AG10803 (cell line): Measurements from ENCODE around the gene CXXC4.

Experiments
- DNase-seq: peaks from one replicate; pipeline ENCODE4 v3.0.0; 2010; ENCODE audit warnings: low read depth
- H3K4me3 ChIP-seq: 2 replicates; pipeline ENCODE4 v1.5.1; 2011; ENCODE audit warnings: mild to moderate bottlenecking, low read length, control low read depth
- CTCF ChIP-seq: conservative IDR thresholded peaks from 2 replicates; pipeline ENCODE4 v1.5.1; 2011; ENCODE audit warnings: mild to moderate bottlenecking, low read length, control low read depth, inconsistent platforms

Gene CXXC4

GRCh38 chr4:104469794-104470193 is 24.9 kb downstream of the CXXC4 start:
- H3K4me3 ChIP-seq: no peak overlapping the region
- DNase-seq: no peak
- no peak for TF ChIP-seq CTCF

- no peak for TF ChIP-seq CTCF
- DNase-seq: no peak
- no peak overlapping the region for H3K4me3 ChIP-seq
Measured at GRCh38 chr4:104465619-104466018, 29.1 kb downstream of the CXXC4 start.

GRCh38 chr4:104465201-104465600 is 29.5 kb downstream of the CXXC4 start:
- TF ChIP-seq CTCF: no peak
- no peak for DNase-seq
- H3K4me3 ChIP-seq: no peak overlapping the region

GRCh38 chr4:104462641-104463040 is 32.1 kb downstream of the CXXC4 start:
- no peak for TF ChIP-seq CTCF
- no peak for DNase-seq

GRCh38 chr4:104457308-104457981 is 37.2 kb downstream of the CXXC4 start:
- TF ChIP-seq CTCF: no peak
- no peak overlapping the region for H3K4me3 ChIP-seq
- no peak for DNase-seq

More at GRCh38 chr4:104462641-104463040, 32.1 kb downstream of the CXXC4 start:
- no peak overlapping the region for H3K4me3 ChIP-seq

- DNase-seq: no peak
- no peak overlapping the region for H3K4me3 ChIP-seq
- TF ChIP-seq CTCF: no peak
Measured at GRCh38 chr4:104451573-104451972, 43.1 kb downstream of the CXXC4 start.

- no peak for TF ChIP-seq CTCF
- H3K4me3 ChIP-seq: no peak overlapping the region
- no peak for DNase-seq
Measured at GRCh38 chr4:104449537-104449936, 45.2 kb downstream of the CXXC4 start.
